Astrocyte (in vitro differentiated cells and primary cell): ENCODE results near the gene DENND2A. TPM values are rescaled to one million over a fixed set of nuclear protein-coding genes. Genes with fewer than 3 reads are reported as not detected.
"Not testable (repeated sequence)": the region's sequence is repeated elsewhere in the genome, so short reads cannot be mapped to it uniquely, and the experiment has no call there.

Experiments
- DNase-seq: peaks from one replicate; pipeline ENCODE4 v3.0.0-alpha.2; 2010; ENCODE audit warnings: low read depth
- FAIRE-seq: peaks from 2 replicates; lab custom pipeline; 2011; peaks lifted over from hg19 to GRCh38; lab: Jason Lieb, UNC
- H2AFZ ChIP-seq: 2 replicates; pipeline ENCODE4 v1.6.0; 2012; ENCODE audit warnings: low read depth, low read length, inconsistent platforms
- H3K27ac ChIP-seq: 2 replicates; pipeline ENCODE4 v1.5.1; 2011; ENCODE audit warnings: low read depth, low read length, inconsistent platforms
- H3K27me3 ChIP-seq: 2 replicates; pipeline ENCODE4 v1.6.0; 2011; ENCODE audit warnings: low read length, inconsistent platforms; ENCODE audit not compliant: insufficient read depth
- H3K36me3 ChIP-seq: 2 replicates; pipeline ENCODE4 v1.5.1; 2011; ENCODE audit warnings: low read length, inconsistent platforms; ENCODE audit not compliant: insufficient read depth
- H3K4me1 ChIP-seq: 2 replicates; pipeline ENCODE4 v1.5.1; 2011; ENCODE audit warnings: low read length, inconsistent platforms; ENCODE audit not compliant: insufficient read depth
- H3K4me2 ChIP-seq: 2 replicates; pipeline ENCODE4 v1.6.0; 2012; ENCODE audit warnings: low read length, inconsistent platforms
- H3K4me3 ChIP-seq: 2 replicates; pipeline ENCODE4 v1.5.1; 2011; ENCODE audit warnings: low read depth, mild to moderate bottlenecking, low read length, inconsistent platforms; ENCODE audit not compliant: insufficient read depth
- H3K79me2 ChIP-seq: 2 replicates; pipeline ENCODE4 v1.6.0; 2012; ENCODE audit warnings: mild to moderate bottlenecking, low read length, inconsistent platforms; ENCODE audit not compliant: insufficient read depth
- H3K9ac ChIP-seq: 2 replicates; pipeline ENCODE4 v1.6.0; 2012; ENCODE audit warnings: mild to moderate bottlenecking, low read length, inconsistent platforms
- H3K9me3 ChIP-seq: 2 replicates; pipeline ENCODE4 v1.5.1; 2012; ENCODE audit warnings: low read depth, mild to moderate bottlenecking, low read length, inconsistent platforms; ENCODE audit not compliant: insufficient read depth
- H4K20me1 ChIP-seq: 2 replicates; pipeline ENCODE4 v1.6.0; 2012; ENCODE audit warnings: low read length, inconsistent platforms; ENCODE audit not compliant: insufficient read depth
- H3K27ac Mint-ChIP-seq: one replicate; pipeline ENCODE4 v1.8.0; 2021; ENCODE audit warnings: mild to moderate bottlenecking, mixed read lengths; ENCODE audit not compliant: unreplicated experiment
- H3K27me3 Mint-ChIP-seq: one replicate; pipeline ENCODE4 v1.8.0; 2021; ENCODE audit warnings: low read depth, mixed read lengths; ENCODE audit not compliant: unreplicated experiment
- H3K36me3 Mint-ChIP-seq: one replicate; pipeline ENCODE4 v1.8.0; 2021; ENCODE audit warnings: low read depth, mixed read lengths; ENCODE audit not compliant: unreplicated experiment
- H3K4me1 Mint-ChIP-seq: one replicate; pipeline ENCODE4 v1.8.0; 2021; ENCODE audit warnings: low read depth, mixed read lengths; ENCODE audit not compliant: unreplicated experiment
- H3K4me3 Mint-ChIP-seq: one replicate; pipeline ENCODE4 v1.8.0; 2021; ENCODE audit warnings: mild to moderate bottlenecking, moderate library complexity, mixed read lengths; ENCODE audit not compliant: unreplicated experiment
- H3K9me3 Mint-ChIP-seq: one replicate; pipeline ENCODE4 v1.8.0; 2021; ENCODE audit warnings: mild to moderate bottlenecking, mixed read lengths; ENCODE audit not compliant: unreplicated experiment
- EZH2 ChIP-seq: IDR thresholded peaks from 2 replicates; pipeline ENCODE4 v1.6.1; 2012; ENCODE audit warnings: mild to moderate bottlenecking, low read length, inconsistent platforms; ENCODE audit not compliant: insufficient read depth
- total RNA-seq: library from RNA; stranded (reverse); gene quantifications from 2 replicates; pipeline ENCODE4 v1.2.1, GENCODE V29; 2021
- TF ChIP-seq, protein P1 (sequence below): IDR thresholded peaks from 2 replicates; pipeline ENCODE4 v1.5.1; 2011; ENCODE audit warnings: low read depth, mild to moderate bottlenecking, inconsistent platforms, low read length, moderate library complexity; ENCODE audit not compliant: insufficient read depth

DENND2A gene
- total RNA-seq, 1 donor from 2014 or later, result 42.1 TPM

DNA sequence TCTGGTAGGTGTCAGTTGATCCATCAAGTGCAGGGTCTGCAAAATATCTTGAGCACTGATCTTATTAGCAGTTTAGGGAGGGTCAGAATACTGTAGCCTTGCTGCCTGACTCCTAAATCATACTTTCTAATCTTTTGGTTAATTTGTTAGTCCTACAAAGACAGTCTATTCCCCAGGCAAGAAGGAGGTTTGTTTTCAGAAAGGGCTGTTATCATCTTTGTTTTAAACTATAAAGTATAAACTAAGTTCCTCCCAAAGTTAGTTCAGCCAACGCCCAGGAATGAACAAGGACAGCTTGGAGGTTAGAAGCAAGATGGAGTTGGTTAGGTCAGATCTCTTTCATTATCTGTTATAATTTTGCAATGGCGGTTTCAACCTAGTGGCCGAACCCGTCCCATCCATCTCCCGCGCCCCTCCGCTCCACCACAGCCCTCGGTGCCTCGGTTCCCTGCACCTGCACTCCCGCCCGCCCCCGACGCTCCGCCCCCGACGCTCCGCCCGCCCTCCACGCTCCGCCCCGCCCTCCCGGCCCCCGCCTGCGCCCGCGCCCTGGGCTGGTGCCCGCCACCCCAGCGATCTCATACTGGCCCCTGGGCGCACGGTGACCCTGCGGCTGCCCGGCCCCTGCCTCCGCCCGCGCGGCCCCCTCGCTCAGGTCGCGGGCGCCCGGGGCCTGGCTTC is 31.9 kb upstream of the DENND2A start, which contains the start of gene ADCK2:
Gene ADCK2 (plus strand): TSS at position 564 of the 681 bp plus-strand sequence. CDS start 386 bp downstream, outside the sequence.
- Mint-ChIP-seq H3K27me3 (no peaks in the 10 kb centered on the region), H3K4me3 (peak within 1 kb of the TSS; percentile 83), H3K9me3 (no peaks in the 10 kb centered on the region), H3K36me3 (peaks cover 4% of the 10 kb centered on the region), H3K4me1 (peaks cover 10% of the 10 kb centered on the region), H3K27ac (no peak within 1 kb of the TSS)
- peak within 1 kb of the TSS; percentile 66 for H3K4me3 ChIP-seq
- no peaks in the 10 kb centered on the region for H3K9me3 ChIP-seq
- no peaks in the 10 kb centered on the region for H3K27me3 ChIP-seq
- DNase-seq, result no peak
- H4K20me1 ChIP-seq, result no peaks in the 10 kb centered on the region
- H2AFZ ChIP-seq, result peak within 1 kb of the TSS; percentile 99
- no peak within 1 kb of the TSS for H3K27ac ChIP-seq
- peaks cover 8% of the 10 kb centered on the region for H3K4me1 ChIP-seq
- peak within 1 kb of the TSS; percentile 98 for H3K4me2 ChIP-seq
- TF ChIP-seq, protein P1, sequence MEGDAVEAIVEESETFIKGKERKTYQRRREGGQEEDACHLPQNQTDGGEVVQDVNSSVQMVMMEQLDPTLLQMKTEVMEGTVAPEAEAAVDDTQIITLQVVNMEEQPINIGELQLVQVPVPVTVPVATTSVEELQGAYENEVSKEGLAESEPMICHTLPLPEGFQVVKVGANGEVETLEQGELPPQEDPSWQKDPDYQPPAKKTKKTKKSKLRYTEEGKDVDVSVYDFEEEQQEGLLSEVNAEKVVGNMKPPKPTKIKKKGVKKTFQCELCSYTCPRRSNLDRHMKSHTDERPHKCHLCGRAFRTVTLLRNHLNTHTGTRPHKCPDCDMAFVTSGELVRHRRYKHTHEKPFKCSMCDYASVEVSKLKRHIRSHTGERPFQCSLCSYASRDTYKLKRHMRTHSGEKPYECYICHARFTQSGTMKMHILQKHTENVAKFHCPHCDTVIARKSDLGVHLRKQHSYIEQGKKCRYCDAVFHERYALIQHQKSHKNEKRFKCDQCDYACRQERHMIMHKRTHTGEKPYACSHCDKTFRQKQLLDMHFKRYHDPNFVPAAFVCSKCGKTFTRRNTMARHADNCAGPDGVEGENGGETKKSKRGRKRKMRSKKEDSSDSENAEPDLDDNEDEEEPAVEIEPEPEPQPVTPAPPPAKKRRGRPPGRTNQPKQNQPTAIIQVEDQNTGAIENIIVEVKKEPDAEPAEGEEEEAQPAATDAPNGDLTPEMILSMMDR, result no peak
- TF ChIP-seq EZH2, result no peak
- no peak for FAIRE-seq
- H3K36me3 ChIP-seq, result no peaks in the 10 kb centered on the region
- no peaks in the 10 kb centered on the region for H3K79me2 ChIP-seq
- peak within 1 kb of the TSS; percentile 77 for H3K9ac ChIP-seq

DNA sequence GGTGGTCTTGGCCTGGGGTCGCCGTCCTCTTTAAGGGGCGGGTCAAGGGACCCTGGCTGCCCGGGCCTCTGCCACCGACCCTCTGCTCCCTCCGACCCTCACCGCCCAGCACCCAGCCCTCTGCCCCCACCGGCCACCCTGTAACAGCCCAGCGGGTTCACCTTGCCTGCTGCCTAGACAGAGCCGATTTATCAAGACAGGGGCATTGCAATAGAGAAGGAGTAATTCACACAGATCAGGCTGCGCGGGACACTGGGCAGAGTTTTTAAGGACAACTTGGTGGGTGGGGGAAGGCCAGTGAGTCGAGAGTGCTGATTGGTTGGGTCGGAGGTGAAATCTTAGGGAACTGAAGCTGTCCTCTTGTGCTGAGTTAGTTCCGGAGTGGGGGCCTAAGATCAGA is 31.4 kb upstream of the DENND2A start:
- peaks cover 12% of the 10 kb centered on the region for H3K4me1 Mint-ChIP-seq
- no peaks in the 10 kb centered on the region for H3K27me3 ChIP-seq
- TF ChIP-seq, protein P1, result no peak
- no peak for TF ChIP-seq EZH2
- no peak overlapping the region for H3K4me3 ChIP-seq
- H4K20me1 ChIP-seq, result no peaks in the 10 kb centered on the region
- H3K27ac Mint-ChIP-seq, result no peak overlapping the region
- H3K36me3 Mint-ChIP-seq, result peaks cover 3% of the 10 kb centered on the region
- no peaks in the 10 kb centered on the region for H3K9me3 ChIP-seq
- no peaks in the 10 kb centered on the region for H3K36me3 ChIP-seq
- peak overlapping the region; percentile 83 for H3K4me3 Mint-ChIP-seq
- no peaks in the 10 kb centered on the region for H3K27me3 Mint-ChIP-seq
- no peak overlapping the region for H3K9ac ChIP-seq
- peaks cover 8% of the 10 kb centered on the region for H3K4me1 ChIP-seq
- H3K27ac ChIP-seq, result no peak overlapping the region
- no peak for DNase-seq
- no peaks in the 10 kb centered on the region for H3K9me3 Mint-ChIP-seq
- no peak for FAIRE-seq
- no peaks in the 10 kb centered on the region for H3K79me2 ChIP-seq
- peak overlapping the region; percentile 98 for H3K4me2 ChIP-seq
- H2AFZ ChIP-seq, result peak overlapping the region; percentile 18

DNA sequence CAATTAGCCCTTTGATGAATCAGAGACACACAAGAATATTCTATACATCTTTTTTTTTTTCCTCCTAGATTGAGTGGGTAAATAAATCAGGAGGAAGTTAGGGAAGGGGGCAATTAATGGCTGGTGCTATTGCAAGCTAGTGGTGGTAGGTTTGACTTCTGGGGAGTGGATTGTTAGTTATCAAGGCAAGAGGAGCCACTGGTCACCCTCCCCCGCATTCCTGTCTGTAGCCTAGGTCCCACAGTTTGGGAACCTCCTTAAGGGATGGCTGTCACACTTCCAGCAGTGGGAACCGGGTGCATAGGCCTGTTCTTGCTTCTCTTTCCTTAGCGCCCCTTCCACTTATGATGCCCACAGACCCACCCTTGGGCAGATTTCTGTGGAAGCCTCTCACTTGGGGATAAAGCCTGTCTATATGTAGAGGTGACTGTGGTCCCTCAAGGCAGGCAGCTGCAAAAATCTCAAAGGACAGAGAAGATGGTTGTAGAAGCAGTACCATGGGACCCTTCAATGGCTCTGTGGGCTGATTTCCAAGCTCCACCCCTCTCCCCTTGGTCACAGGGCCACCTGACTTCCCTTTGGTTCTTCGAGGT is 29.8 kb upstream of the DENND2A start:
- Histone ChIP-seq H3K27me3 (no peaks in the 10 kb centered on the region), H3K79me2 (no peaks in the 10 kb centered on the region), H3K4me1 (peaks cover 8% of the 10 kb centered on the region), H3K4me2 (no peak overlapping the region), H2AFZ (no peak overlapping the region), H4K20me1 (no peaks in the 10 kb centered on the region), H3K27ac (no peak overlapping the region), H3K36me3 (no peaks in the 10 kb centered on the region), H3K9ac (no peak overlapping the region), H3K4me3 (no peak overlapping the region), H3K9me3 (no peaks in the 10 kb centered on the region)
- no peaks in the 10 kb centered on the region for H3K36me3 Mint-ChIP-seq
- no peak for TF ChIP-seq EZH2
- TF ChIP-seq, protein P1, result no peak
- H3K27ac Mint-ChIP-seq, result no peak overlapping the region
- H3K4me1 Mint-ChIP-seq, result peaks cover 11% of the 10 kb centered on the region
- H3K9me3 Mint-ChIP-seq, result no peaks in the 10 kb centered on the region
- no peak overlapping the region for H3K4me3 Mint-ChIP-seq
- H3K27me3 Mint-ChIP-seq, result peaks cover 4% of the 10 kb centered on the region
- DNase-seq, result no peak
- FAIRE-seq, result no peak

DNA sequence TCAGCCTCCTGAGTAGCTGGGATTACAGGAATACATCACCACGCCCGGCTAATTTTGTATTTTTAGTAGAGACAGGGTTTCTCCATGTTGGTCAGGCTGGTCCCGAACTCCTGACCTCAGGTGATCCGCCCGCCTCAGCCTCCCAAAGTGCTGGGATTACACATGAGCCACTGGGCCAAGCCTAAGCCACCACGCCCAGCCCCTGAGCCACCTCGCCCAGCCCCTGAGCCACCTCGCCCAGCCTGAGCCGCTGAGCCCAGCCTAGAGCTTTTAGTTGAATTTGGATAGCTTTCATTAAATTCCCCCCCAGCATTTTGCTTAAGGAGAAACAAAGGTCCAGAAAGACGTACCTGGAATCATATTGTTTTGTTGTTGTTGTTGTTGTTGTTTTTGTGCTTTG is 29.2 kb upstream of the DENND2A start:
- not testable (repeated sequence) for H3K27ac ChIP-seq, H3K27me3 Mint-ChIP-seq, FAIRE-seq, H2AFZ ChIP-seq, H3K4me3 Mint-ChIP-seq, H3K36me3 ChIP-seq, H3K9me3 Mint-ChIP-seq, H3K36me3 Mint-ChIP-seq, DNase-seq, H3K27ac Mint-ChIP-seq, H3K9ac ChIP-seq, H3K4me3 ChIP-seq, H3K4me1 Mint-ChIP-seq, H3K9me3 ChIP-seq, H3K27me3 ChIP-seq, H3K79me2 ChIP-seq, H3K4me2 ChIP-seq, H3K4me1 ChIP-seq, H4K20me1 ChIP-seq
